GM13977 (cell line): ENCODE measurements around the gene CMIP.

ENCODE experiments used
- DNase-seq: peaks from one replicate; pipeline ENCODE4 v3.0.0; 2012; ENCODE audit warnings: low spot score
- CTCF ChIP-seq: IDR thresholded peaks from 2 replicates; pipeline ENCODE4 v1.5.1; 2012; ENCODE audit warnings: mild to moderate bottlenecking, control low read depth; ENCODE audit not compliant: insufficient read depth; ENCODE audit errors: extremely low read depth, missing control alignments
- in situ Hi-C: fragments of 300-500 bp; cut with MboI; formaldehyde crosslinking; loops from one replicate; pipeline ENCODE4 v1.12.0; 2022; ENCODE audit warnings: low sequenced_read_pairs, low pct_unique_long_range_greater_than_20kb, mixed read lengths, inconsistent platforms; ENCODE audit not compliant: unreplicated experiment

CMIP gene

GRCh38 chr16:81494888-81495287 is 50.3 kb downstream of the CMIP start:
- TF ChIP-seq CTCF = no peak
- in situ Hi-C loops = no loop called here
- no peak for DNase-seq

GRCh38 chr16:81495321-81496234 is 51.0 kb downstream of the CMIP start:
- no peak for DNase-seq
- in situ Hi-C loops = no loop called here
- TF ChIP-seq CTCF = no peak

GRCh38 chr16:81496321-81496720 is 51.7 kb downstream of the CMIP start:
- no peak for DNase-seq
- in situ Hi-C loops = no loop called here
- TF ChIP-seq CTCF = no peak

GRCh38 chr16:81496742-81497141 is 52.1 kb downstream of the CMIP start:
- no peak for TF ChIP-seq CTCF
- DNase-seq = no peak
- in situ Hi-C loops = no loop called here

GRCh38 chr16:81497690-81498089 is 53.1 kb downstream of the CMIP start:
- TF ChIP-seq CTCF = peak; percentile 40
- DNase-seq = peak; percentile 58
- in situ Hi-C loops = no loop called here

- DNase-seq = no peak
- in situ Hi-C loops = no loop called here
- no peak for TF ChIP-seq CTCF
These were observed 53.7 kb downstream of the CMIP start for GRCh38 chr16:81498351-81498750.
